HG02610 (cell line): ENCODE results near the gene TMEM121B.

Experiments
- ATAC-seq: cut with Tn5 transposase; IDR thresholded peaks from one replicate; pipeline ENCODE4 v1.9.1; 2021; ENCODE audit warnings: mild to moderate bottlenecking, moderate library complexity; ENCODE audit not compliant: unreplicated experiment

Gene TMEM121B

DNA sequence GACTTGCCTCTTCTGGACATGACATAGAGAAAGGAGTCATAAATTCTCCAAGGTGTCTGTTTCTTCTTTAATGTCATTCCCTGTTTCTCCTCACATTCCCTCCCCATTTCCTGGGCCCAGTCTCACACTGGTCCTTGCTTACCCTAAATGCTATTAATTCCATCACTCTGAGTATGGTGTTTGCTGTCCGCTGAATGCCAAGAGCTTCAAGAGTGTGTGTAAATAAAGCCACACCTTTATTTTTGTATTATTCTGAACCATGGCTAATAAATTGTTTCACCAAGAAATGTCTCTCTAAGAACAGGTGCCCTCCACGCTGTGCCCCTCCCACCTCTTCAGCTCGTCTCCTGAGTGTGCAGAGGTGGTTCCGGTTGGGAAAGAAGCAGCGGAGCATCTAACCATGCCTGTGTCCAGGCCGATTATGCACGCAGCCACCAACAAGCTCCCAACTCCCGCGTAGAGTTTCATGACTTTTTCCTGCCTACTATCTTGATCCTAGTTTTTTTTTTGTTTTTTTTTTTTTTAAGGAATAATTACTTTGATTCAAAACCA, 8.6 kb downstream of the TMEM121B start:
- ATAC-seq, result no peak

DNA sequence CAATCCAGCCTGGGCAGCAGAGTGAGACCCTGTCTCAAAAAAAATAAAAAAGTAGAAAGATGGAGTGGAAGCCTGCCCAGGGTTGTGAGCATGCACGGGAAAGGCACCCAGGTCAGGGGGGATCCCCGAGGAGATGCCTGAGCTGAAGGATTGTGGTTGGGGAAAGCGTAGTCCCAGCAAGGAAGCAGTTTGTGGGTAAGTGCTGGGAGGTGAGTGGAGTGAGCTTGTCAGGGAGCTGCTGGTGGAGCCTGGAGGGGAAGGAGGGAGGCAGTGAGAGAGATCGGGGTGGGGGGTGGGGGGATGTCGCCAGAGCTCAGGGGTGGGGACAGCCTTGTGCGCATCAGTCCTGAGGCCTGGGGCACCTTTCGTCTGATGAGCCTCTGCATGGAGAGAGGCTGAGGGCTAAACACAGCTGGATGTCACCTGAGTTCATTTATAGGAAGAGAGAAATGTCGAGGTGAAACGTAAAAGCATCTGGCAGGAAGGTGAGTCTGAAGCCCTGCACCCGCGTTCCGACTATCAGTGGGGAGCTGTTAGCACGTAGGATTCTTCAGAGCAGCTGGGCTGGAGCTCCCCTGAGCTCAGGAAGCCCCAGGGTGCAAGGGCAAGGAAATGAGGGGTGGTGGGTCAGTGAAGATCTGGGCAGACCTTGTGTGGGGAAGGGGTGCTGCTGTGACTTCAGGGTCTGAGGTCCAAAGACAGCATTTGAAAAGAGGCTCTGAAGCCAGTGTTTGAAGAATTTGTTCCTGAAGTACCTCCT, 10.2 kb downstream of the TMEM121B start:
- no peak for ATAC-seq

DNA sequence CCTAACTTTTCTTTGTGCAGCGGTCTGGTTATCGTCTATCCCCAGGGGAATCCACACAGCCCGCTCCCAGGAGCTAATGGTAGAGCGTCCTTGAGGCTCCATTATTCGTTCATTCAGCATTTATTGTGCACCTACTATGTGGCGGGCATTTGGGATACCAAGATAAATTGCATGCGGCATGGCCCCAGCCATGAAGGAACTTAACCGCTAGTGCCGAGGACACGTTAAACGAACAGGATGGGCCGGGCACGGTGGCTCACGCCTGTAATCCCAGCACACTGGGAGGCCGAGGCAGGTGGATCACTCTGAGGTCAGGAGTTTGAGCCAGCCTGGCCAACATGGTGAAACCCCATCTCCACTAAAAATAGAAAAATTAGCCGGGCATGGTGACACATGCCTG, 11.2 kb downstream of the TMEM121B start:
- no peak for ATAC-seq

DNA sequence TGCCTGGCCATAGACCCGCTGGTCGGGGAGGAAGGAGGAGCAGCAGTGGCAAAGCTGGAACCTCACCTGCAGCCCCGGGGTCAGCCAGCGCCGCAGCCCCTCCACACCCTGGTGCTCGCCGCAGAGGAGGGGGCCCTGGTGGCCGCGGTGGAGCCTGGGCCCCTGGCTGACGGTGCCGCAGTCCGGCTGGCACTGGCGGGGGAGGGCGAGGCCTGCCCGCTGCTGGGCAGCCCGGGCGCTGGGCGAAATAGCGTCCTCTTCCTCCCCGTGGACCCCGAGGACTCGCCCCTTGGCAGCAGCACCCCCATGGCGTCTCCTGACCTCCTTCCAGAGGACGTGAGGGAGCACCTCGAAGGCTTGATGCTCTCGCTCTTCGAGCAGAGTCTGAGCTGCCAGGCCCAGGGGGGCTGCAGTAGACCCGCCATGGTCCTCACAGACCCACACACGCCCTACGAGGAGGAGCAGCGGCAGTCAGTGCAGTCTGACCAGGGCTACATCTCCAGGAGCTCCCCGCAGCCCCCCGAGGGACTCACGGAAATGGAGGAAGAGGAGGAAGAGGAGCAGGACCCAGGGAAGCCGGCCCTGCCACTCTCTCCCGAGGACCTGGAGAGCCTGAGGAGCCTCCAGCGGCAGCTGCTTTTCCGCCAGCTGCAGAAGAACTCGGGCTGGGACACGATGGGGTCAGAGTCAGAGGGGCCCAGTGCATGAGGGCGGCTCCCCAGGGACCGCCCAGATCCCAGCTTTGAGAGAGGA, 11.9 kb downstream of the TMEM121B start:
- ATAC-seq, result no peak

DNA sequence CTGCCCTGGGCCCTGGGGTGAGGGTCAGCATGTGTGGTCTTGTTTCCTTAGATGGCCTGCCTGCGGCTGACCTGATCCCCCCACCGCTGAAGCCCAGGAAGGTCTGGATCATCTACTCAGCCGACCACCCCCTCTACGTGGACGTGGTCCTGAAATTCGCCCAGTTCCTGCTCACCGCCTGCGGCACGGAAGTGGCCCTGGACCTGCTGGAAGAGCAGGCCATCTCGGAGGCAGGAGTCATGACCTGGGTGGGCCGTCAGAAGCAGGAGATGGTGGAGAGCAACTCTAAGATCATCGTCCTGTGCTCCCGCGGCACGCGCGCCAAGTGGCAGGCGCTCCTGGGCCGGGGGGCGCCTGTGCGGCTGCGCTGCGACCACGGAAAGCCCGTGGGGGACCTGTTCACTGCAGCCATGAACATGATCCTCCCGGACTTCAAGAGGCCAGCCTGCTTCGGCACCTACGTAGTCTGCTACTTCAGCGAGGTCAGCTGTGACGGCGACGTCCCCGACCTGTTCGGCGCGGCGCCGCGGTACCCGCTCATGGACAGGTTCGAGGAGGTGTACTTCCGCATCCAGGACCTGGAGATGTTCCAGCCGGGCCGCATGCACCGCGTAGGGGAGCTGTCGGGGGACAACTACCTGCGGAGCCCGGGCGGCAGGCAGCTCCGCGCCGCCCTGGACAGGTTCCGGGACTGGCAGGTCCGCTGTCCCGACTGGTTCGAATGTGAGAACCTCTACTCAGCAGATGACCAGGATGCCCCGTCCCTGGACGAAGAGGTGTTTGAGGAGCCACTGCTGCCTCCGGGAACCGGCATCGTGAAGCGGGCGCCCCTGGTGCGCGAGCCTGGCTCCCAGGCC, 12.7 kb downstream of the TMEM121B start:
- no peak for ATAC-seq

DNA sequence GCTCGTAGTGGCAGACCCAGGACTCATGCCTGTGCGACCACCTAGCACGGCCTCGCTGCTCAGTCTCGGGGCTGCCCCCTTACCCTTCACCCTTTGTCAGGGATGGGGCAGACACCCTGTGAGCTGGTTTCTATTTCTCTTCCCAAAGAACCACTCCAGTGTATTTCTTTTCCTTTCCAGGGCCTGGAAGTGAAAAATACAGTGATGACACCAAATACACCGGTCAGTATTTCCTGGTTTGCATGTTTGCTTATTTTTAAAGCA, 13.7 kb downstream of the TMEM121B start:
- no peak for ATAC-seq

DNA sequence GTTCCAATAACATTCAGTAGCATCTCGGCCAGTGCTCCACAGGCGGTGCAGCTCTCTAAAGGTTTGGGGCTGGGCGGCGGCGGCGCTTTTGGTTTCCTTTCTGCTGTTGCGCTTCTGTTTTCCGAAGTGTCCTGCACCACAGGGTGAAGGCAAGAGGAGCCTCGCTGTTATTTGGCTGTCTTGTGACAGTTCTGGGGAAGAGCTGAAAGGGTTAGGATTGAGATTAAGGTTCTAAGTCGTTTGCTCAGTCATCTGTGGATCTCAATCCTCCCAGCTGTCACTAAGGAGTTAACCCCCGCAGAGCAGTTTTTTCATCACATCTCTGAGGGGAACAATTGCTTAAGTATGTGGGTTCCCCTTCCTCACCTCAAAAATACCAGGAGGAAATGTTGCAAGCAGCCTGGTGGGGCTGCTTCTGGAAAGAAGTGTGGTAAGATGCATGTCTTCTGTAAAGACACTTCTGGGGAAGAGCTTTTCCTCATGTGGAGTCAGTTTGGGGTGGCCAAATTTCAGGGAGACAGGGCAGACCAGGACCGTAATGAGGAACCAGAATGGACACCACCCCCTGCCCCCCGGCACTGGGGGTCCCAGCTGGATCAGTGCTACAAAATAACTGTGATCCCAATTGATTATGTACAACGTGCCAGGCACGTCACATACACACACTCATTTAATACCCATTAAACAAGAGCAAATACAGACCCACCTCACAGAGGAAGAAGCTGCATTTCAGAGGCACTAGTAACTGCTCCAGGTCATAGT, 14.2 kb downstream of the TMEM121B start:
- ATAC-seq, result no peak

DNA sequence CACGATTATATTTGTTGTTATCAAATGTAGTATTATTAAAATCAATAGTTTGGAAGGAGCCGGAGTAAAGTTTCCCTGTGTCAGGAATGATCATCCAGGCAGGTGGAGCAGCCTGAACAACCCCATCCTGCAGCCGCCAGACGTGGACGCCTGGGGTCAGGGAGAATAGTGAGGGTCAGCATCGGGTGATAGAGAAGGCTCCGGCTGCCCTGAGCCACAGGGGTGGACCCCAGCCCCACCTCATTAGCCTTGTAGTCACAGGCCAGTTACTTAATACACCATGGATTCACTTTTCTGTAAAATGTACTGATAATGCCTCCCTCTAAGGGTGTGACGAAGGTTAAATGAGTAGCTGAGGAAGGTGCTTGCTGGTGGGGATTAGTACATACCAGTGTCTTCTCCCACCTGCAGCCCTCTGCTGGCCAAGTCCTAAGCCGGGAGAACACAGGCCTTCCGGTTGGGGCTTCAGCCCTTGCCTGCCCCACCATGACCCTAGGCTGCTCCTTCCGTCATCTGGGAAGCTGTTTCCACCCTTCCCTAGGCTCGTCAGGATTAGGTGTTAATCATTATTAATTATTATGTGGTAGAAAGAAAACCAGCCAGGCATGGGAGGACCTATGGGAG, 14.9 kb downstream of the TMEM121B start:
- ATAC-seq, result no peak

DNA sequence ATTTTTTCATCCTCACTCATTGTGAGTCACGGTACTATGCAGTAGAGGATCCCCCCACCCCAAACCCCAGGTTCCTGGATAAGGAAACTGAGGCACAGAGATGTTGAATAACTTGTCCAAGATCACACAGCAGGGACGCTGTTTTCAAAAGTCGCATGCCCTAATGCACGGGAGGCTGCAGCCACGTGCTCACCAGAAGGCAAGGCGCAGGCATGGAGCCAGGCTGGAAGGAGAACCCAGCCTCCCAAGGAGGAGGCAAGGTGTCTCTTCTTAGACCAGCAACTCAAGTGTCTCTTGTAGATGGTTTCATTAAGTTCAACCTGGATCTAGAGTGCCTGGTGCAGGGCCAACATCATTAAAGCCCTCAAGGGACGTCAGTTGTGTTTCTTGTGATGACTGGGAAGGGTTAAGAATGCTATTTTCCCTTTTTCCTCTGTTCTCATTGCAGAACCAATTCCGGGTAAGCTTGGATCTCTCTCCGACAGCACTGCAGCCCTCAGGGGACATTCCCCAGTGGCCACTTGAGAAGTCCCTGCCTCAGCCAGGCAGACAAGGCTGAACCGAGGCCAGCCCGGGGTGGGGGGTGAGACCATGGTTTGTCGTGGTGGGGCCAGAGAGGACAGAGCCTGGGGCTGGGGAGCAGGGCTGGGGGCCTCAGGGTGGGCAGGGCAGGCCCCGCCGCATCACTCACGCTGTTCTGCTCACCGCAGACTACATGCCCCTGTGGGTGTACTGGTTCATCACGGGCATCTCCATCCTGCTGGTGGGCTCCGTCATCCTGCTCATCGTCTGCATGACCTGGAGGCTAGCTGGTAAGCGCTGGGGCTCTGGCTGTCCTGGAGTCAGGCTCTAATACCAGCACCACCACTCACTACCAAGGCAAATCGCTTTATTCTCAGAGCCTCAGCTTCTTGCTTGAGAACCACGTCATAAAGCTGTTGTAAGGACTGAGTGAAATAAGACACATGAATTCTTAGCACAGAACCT, 15.7 kb downstream of the TMEM121B start:
- ATAC-seq, result no peak

DNA sequence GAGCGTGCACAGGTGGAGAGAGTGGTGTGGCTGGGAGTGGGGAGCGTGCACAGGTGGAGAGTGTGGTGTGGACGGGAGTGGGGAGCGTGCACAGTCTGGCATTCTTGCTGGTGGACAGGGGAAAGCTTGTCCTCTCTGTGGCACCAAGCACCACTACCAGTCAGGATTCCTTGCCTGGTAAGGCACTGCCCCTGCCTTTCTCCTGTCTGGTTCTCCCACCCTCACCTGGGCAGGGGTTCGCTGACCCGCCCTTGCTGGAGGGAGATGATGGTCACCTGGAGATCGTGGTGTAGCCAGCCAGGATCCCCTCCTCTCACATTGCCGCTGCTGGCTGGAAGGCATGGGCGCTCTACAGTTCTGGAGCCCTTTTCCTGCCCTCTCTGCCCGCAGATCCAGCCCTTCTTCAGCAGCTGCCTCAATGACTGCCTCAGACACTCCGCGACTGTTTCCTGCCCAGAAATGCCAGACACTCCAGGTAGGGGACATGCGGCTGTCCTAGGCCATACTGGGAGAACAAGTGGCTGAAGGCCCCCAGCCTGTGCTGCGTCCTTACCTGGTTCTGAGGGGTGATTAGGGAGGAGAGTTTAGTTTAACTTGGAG, 16.7 kb downstream of the TMEM121B start:
- no peak for ATAC-seq

DNA sequence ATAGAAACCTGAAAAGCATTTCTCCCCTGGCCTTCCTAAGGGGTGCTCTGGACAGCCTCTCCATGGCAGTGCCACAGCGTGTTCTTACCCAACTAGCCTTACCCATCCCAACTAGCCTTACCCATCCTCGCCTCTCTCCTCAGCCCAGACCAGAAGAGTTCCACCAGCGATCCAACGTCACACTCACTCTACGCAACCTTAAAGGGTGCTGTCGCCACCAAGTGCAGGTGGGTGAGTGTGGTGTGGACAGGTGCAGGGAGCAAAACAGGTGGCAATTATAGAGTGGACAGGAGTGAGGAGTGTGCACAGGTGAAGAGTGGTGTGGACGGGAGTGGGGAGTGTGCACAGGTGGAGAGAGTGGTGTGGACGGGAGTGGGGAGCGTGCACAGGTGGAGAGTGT, 17.8 kb downstream of the TMEM121B start:
- no peak for ATAC-seq

DNA sequence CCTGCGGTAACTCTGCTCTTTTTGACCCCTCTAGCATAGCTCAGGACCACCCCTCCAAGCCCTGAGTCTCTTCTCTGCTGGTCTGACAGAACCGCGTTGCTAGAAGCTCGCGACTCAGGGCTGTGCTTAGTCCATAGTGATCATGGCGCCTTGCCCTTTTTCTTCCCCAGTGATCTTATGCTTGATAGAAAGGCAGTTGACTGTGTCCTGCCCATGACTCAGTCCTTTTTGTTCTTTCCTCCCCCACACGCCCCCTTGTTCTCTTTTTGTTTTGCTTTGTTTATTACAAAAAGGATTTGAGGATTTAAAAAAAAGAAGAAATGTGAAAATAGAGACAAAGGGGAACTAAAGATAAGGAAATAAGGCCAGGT, 18.9 kb downstream of the TMEM121B start:
- ATAC-seq, result no peak

DNA sequence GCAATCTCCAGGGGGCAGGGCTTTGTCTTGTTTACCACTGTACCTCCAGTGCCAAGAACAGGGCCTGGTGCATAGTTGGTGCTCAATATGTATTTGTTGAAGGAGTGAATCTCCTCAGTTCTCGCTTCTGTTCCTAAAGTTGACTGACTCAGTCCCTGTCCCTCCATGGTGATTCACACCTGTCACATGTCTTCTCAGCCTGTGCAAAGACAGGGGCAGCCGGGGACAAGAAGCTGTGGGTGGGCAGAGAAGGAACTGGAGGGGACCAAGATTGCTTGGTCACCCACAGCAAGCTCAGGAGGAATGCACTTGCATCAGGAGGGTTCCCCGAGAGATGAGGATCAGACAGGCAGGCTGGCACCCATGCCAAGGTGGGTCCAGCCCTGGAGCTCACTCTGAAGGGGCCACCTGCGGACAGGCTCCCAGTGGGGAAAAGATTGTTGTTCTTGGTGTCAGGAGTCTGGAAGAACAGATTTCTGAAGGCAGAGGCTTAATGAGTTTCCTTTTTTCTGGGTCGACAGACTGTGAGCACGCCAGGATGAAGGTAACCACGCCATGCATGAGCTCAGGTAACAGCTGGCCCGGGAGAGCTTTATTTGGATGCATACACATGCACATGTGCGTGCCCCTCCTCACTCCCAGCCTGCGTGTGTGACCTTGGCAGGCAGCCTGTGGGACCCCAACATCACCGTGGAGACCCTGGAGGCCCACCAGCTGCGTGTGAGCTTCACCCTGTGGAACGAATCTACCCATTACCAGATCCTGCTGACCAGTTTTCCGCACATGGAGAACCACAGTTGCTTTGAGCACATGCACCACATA, 19.5 kb downstream of the TMEM121B start:
- ATAC-seq, result no peak

DNA sequence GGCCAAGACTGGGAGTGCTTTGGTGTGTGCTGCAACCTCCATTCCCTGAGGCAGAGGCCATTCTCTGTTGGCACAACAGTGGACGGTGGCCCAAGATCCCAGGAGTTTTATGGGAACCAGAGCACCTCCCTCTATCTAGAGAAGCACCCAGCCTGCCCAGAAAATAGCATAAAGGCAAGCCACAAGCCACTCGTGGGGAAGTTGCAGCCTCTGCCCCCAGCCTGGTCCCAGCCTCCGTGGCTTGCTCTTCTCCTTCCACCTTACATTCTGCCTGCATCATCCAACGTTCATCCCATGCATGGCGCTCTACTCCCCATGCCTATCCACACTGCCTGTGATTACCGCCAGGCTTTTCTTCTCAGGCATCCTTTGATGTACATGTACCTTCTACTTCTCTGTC, 20.5 kb downstream of the TMEM121B start:
- ATAC-seq, result no peak

DNA sequence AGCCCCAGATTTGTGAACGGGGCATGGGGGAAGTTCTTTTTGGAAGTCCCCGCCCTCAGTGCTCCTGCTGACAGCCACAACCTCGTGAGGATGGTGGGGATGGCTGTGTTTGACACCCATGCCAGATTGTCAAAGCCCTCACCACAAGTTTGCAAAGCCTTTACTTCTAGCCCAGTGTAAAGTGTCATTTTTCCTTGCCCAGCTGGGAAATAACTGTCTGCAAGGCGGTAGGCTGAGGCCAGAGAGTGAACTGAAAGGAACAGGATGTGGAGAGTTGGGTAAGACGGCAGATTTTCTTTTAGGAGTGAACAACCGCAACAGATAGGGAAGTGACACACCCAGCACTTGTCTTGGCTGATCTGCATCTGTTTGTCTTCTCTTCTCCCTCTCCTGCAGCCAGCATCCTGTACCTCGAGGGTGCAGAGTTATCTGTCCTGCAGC, 22.8 kb downstream of the TMEM121B start:
- ATAC-seq, result no peak

DNA sequence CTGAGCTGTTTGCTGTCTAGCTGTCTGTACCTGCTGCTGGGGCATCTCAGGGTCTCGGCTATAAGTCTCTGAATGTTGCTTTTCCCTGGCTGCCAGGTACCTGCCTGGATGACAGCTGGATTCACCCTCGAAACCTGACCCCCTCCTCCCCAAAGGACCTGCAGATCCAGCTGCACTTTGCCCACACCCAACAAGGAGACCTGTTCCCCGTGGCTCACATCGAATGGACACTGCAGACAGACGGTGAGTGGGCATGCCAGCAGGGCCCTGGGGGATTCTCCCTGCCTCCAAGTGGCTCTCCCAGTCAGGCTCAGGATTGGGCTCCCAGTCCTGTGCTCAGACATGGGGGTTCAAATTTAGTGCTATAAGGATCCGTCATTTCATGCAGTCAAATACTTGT, 23.5 kb downstream of the TMEM121B start:
- no peak for ATAC-seq

DNA sequence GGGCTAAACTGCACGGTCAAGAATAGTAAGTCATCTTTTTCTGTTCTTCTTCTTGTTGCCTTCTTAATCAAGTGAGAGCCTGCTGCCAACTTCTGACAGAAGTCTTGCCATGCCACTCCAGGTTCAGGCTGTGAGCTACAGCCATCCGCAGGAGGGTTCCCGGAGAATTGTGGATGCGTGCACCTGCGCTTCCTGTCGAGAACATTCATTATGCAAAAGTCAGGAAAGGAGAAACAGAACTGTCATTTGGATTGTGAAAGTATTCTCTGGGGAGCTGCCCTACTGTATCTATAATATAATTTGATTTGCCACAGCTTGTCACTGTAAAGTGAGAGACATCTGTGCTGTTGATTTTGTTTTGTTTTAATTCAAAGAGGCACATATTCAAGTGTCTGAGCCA, 24.1 kb downstream of the TMEM121B start:
- no peak for ATAC-seq

DNA sequence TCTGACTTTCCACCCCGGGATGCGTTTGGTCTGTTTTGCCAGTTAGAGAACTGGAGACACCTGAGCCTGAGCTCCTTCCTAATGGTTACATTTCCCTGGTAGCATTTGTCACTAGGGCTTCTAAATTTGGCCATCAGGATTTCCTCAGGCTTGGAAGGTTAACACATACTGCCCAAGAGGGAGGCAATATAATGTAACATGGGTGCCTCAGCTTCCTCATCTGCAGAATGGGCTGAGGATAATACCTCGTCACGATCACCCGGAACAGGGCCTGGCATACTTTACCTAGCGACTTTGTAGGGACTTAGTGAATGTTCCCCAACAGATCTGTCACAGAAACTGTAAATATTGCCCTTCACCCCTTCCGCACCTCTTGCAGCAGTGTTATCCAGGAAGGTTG, 25.1 kb downstream of the TMEM121B start:
- ATAC-seq, result no peak
